NCI-H1417 (cell line): ENCODE results near the gene SLC15A2.

Experiments
- DNase-seq, 3 experiments: peaks; one replicate each; lab custom pipeline; 2025; lab: John Stamatoyannopoulos, UW

SLC15A2 gene

DNA sequence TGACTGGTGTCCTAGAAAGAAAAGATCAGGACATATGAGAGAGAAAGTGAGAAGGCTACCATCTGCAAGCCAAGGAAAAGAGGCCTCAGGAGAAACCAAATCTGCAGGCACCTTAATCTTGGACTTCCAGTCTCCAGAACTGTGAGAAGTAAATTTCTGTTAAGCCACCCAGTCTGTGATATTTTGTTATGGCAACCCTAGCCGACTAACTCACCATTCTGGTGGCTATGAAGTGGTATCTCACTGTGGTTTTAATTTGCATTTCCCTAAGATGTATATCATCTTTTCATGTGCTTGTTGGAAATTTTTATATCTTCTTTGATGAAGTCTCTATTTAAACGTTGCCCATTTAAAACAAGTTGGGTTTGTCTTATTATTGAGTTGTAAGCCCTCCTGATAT, 87.3 kb downstream of the SLC15A2 start:
- no peak for DNase-seq

- no peak for DNase-seq
These were observed 91.6 kb downstream of the SLC15A2 start for GRCh38 chr3:121985846-121986245.

GRCh38 chr3:121988146-121988545, 93.9 kb downstream of the SLC15A2 start:
- no peak for DNase-seq

DNA sequence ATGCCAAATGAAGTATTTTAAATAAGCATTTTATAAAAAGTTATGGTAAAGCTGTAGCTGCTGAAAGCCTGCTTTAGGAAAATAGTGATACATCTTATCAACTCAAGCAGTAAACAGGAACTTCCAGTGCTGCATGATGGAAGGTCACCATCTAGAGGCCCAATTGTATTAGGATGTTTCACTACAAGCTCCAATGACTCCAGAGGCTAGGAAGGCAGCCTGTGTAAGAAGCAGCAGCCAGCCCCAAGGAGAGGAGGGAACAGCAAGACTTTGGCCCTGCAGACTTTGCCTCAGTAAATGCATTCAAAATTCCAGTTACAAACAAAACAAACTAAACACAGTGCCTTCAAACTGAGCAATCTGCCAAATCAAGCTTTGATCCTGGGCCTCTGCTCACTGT, 95.7 kb downstream of the SLC15A2 start:
- DNase-seq: peak in 1 of 3 experiments; percentile 4

DNA sequence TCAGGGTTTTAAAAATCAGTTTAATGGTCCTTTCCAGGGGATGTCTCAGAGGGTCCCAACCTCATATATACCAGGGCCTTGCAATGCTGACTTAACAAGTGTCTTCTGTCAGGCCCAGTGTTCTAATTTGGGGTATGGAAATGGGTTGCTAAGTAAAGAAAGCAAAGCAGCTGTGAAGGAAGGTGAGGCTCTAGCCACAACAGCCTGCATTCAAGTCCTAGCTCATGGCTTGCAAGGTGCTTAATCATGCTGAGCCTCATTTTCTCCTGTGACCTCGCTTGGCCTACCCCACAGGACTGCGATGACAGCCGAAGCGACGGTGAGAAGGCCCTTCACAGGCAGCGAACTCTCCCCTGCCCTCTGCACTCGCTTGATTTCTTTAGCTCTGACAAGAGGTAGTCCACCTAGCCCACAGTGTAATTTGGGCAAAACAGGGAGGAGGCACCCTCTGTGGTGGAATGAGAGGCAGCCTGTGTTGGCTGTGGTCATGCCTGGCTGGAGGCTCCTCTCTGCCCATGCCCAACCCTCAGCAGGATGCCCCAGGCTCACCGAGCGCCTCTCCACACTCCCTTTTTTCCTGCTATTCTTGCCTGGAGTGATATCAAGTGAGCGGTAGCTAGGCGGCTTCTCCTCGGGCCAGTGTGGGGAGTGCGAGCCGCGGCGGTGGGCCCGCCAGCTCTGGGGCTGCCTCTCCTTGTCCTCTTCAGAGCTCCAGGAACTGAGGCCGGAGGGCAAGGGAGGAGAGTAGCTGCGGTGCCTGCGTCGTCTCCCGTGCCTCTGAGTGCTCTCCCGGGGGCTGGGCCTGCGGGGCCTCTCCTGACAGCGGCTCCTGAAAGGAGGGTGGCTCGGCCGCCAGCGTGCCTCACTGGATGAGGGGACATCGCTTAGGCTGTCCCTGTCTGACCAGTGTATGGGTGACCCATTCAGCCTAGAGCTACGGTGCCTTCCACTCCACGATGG, 98.7 kb downstream of the SLC15A2 start:
- no peak for DNase-seq
